Panc1 (cell line): ENCODE measurements around the gene PRKCQ. TPM values are rescaled to one million over a fixed set of nuclear protein-coding genes. Genes with fewer than 3 reads are reported as not detected.

ENCODE experiments used
- ATAC-seq: fragments of 200-7000 bp; cut with Tn5 transposase; 2 replicates; pipeline ENCODE4 v1.9.1; 2020; ENCODE audit warnings: mild to moderate bottlenecking, moderate library complexity
- BruUV-seq: library from RNA; stranded (reverse); fragments of 400-500 nt; replicated peaks from 2 replicates; lab custom pipeline; 2021; lab: Mats Ljungman, UMichigan
- CTCF ChIA-PET: fragments of 300-600 bp; sonication (Branson Sonifier 250); formaldehyde crosslinking; loops from one replicate; lab custom pipeline; 2022; ENCODE audit warnings: antibody characterized with exemption; lab: Charles Lee
- POLR2A ChIA-PET: fragments of 300-600 bp; sonication (Branson Sonifier 250); formaldehyde crosslinking; loops from one replicate; lab custom pipeline; 2022; ENCODE audit warnings: antibody characterized with exemption; lab: Charles Lee
- DNase-seq: peaks from one replicate; pipeline ENCODE4 v3.0.0-alpha.2; 2010; ENCODE audit warnings: low read depth, low spot score
- H3K27ac ChIP-seq: 2 replicates; pipeline ENCODE4 v1.5.1; 2011; ENCODE audit warnings: mild to moderate bottlenecking, low read length, inconsistent platforms
- H3K27me3 ChIP-seq: fragments of 200-500 bp; sonication (Bioruptor generic); 2 replicates; pipeline ENCODE4 v1.6.0; 2014; ENCODE audit warnings: low read length, inconsistent platforms; ENCODE audit not compliant: control insufficient read depth, insufficient read depth
- H3K36me3 ChIP-seq: fragments of 200-500 bp; sonication (Bioruptor generic); 2 replicates; pipeline ENCODE4 v1.5.1; 2014; ENCODE audit warnings: inconsistent platforms, mild to moderate bottlenecking, low read length, moderate library complexity; ENCODE audit not compliant: control insufficient read depth, insufficient read depth
- H3K4me1 ChIP-seq: 2 replicates; pipeline ENCODE4 v1.5.1; 2011; ENCODE audit warnings: inconsistent platforms, mild to moderate bottlenecking, low read length, moderate library complexity; ENCODE audit not compliant: control insufficient read depth, insufficient read depth
- H3K4me3 ChIP-seq, 2 experiments: 2 replicates each; pipeline ENCODE4 v1.5.1; 2011 to 2012; ENCODE audit warnings: low read depth in 2 of 2, low read length in 2 of 2, mild to moderate bottlenecking in 2 of 2, inconsistent platforms in 1 of 2, moderate library complexity in 1 of 2
- H3K9me3 ChIP-seq: fragments of 200-500 bp; sonication (Bioruptor generic); 2 replicates; pipeline ENCODE4 v1.5.1; 2014; ENCODE audit warnings: low read depth, mild to moderate bottlenecking, inconsistent platforms, low read length, moderate library complexity; ENCODE audit not compliant: control insufficient read depth, insufficient read depth
- POLR2AphosphoS5 ChIP-seq: IDR thresholded peaks from 2 replicates; pipeline ENCODE4 v1.6.1; 2012; ENCODE audit warnings: mild to moderate bottlenecking, low read depth, low read length, moderate library complexity
- SIN3A ChIP-seq: IDR thresholded peaks from 2 replicates; pipeline ENCODE4 v1.6.1; 2012; ENCODE audit warnings: low read depth, mild to moderate bottlenecking, low read length, moderate library complexity, borderline replicate concordance; ENCODE audit not compliant: insufficient read depth
- TCF7L2 ChIP-seq: IDR thresholded peaks from 2 replicates; pipeline ENCODE4 v1.6.1; 2011; ENCODE audit warnings: mild to moderate bottlenecking, low read depth, low read length, inconsistent platforms
- in situ Hi-C: cut with HindIII; loops from 2 replicates; pipeline ENCODE4 v1.10.0; 2016; ENCODE audit warnings: low sequenced_read_pairs, low pct_unique_long_range_greater_than_20kb
- intact Hi-C: fragments of 100-400 bp; cut with micrococcal nuclease; formaldehyde crosslinking; loops from one replicate; pipeline ENCODE4 v1.10.0; 2022; ENCODE audit not compliant: unreplicated experiment
- total RNA-seq: library from RNA; stranded (reverse); gene quantifications from one replicate; pipeline ENCODE4 v1.2.1, GENCODE V29; 2021; ENCODE audit not compliant: unreplicated experiment
- TF ChIP-seq, protein P1 (sequence below): fragments of 450-650 bp; IDR thresholded peaks from 2 replicates; pipeline ENCODE4 v1.5.1; 2017; ENCODE audit warnings: mild to moderate bottlenecking
- TF ChIP-seq, protein P2 (sequence below), 2 experiments: IDR thresholded peaks; 2 replicates each; pipeline ENCODE4 v1.6.1; 2011 to 2012; ENCODE audit warnings: low read depth in 2 of 2, control low read depth in 1 of 2, low read length in 1 of 2, mild to moderate bottlenecking in 1 of 2, moderate library complexity in 1 of 2; ENCODE audit not compliant: insufficient read depth in 1 of 2

Gene PRKCQ
- total RNA-seq, 1 experiment from 2014 or later: 0.23 TPM

DNA sequence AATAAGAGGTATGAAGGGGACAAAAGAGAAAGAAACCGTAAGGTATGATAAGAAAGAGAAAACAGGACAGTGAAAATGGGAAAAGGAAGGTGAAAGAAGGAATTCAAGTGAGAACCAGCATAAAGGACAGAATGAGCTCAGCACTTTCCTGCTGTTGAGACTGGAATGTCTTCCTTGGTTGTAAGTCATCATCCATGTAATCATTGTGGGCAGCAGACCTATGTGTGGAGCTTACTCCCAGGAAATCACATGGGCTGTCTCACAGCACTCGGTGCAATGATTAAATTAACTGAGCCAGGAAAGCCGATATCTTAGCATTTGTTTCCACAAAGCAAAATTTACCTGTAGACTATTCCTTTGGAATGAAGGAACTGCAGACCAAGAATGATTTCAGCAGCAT, 118.1 kb downstream of the PRKCQ start:
- intact Hi-C loops: no loop called here
- H3K27ac ChIP-seq: no peak overlapping the region
- no peak for DNase-seq
- POLR2A ChIA-PET: no interaction called here
- no peaks in the 10 kb centered on the region for H3K4me1 ChIP-seq
- in situ Hi-C loops: no loop called here
- no peaks in the 10 kb centered on the region for H3K36me3 ChIP-seq
- TF ChIP-seq POLR2AphosphoS5 (no peak), SIN3A (no peak), TCF7L2 (no peak)
- TF ChIP-seq, protein P1, sequence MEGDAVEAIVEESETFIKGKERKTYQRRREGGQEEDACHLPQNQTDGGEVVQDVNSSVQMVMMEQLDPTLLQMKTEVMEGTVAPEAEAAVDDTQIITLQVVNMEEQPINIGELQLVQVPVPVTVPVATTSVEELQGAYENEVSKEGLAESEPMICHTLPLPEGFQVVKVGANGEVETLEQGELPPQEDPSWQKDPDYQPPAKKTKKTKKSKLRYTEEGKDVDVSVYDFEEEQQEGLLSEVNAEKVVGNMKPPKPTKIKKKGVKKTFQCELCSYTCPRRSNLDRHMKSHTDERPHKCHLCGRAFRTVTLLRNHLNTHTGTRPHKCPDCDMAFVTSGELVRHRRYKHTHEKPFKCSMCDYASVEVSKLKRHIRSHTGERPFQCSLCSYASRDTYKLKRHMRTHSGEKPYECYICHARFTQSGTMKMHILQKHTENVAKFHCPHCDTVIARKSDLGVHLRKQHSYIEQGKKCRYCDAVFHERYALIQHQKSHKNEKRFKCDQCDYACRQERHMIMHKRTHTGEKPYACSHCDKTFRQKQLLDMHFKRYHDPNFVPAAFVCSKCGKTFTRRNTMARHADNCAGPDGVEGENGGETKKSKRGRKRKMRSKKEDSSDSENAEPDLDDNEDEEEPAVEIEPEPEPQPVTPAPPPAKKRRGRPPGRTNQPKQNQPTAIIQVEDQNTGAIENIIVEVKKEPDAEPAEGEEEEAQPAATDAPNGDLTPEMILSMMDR: no peak
- TF ChIP-seq, protein P2, sequence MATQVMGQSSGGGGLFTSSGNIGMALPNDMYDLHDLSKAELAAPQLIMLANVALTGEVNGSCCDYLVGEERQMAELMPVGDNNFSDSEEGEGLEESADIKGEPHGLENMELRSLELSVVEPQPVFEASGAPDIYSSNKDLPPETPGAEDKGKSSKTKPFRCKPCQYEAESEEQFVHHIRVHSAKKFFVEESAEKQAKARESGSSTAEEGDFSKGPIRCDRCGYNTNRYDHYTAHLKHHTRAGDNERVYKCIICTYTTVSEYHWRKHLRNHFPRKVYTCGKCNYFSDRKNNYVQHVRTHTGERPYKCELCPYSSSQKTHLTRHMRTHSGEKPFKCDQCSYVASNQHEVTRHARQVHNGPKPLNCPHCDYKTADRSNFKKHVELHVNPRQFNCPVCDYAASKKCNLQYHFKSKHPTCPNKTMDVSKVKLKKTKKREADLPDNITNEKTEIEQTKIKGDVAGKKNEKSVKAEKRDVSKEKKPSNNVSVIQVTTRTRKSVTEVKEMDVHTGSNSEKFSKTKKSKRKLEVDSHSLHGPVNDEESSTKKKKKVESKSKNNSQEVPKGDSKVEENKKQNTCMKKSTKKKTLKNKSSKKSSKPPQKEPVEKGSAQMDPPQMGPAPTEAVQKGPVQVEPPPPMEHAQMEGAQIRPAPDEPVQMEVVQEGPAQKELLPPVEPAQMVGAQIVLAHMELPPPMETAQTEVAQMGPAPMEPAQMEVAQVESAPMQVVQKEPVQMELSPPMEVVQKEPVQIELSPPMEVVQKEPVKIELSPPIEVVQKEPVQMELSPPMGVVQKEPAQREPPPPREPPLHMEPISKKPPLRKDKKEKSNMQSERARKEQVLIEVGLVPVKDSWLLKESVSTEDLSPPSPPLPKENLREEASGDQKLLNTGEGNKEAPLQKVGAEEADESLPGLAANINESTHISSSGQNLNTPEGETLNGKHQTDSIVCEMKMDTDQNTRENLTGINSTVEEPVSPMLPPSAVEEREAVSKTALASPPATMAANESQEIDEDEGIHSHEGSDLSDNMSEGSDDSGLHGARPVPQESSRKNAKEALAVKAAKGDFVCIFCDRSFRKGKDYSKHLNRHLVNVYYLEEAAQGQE (IDR thresholded peaks at IDR 0.05; ENCODE audit: insufficient read depth in 1 of 2, low read depth in 2 of 2, low read length in 1 of 2): no peak
- no peaks in the 10 kb centered on the region for H3K9me3 ChIP-seq
- BruUV-seq: no TSS peak
- CTCF ChIA-PET: no interaction called here
- H3K27me3 ChIP-seq: no peaks in the 10 kb centered on the region
- no peak overlapping the region for H3K4me3 ChIP-seq
- ATAC-seq: no peak

DNA sequence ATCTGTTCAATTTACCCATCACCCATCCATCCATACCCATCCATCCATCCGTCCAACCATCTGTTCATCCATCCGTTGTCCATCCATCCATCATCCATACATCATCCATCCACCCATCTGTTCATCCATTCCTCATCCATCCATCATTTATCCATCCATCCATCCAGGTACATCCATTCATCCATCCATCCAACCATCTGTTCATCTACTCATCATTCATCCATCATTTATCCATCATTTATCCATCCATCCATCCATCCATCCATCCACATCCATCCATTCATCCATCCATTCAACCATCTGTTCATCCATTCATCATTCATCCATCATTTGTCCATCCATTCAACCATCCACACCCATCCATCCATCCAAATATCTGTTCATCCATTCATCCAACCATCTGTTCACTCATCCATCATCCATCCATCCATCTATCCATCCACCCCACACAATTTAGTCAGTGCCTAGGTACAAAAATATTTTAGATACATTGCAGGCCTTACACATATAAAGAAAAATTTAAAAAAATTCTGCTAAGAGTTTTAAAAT, 119.1 kb downstream of the PRKCQ start:
- Histone ChIP-seq H3K27me3 (no peaks in the 10 kb centered on the region), H3K9me3 (no peaks in the 10 kb centered on the region), H3K36me3 (no peaks in the 10 kb centered on the region), H3K4me1 (no peaks in the 10 kb centered on the region), H3K4me3 (no peak overlapping the region), H3K27ac (no peak overlapping the region)
- TF ChIP-seq, protein P1: no peak
- POLR2A ChIA-PET: no interaction called here
- no peak for DNase-seq
- CTCF ChIA-PET: no interaction called here
- intact Hi-C loops: no loop called here
- in situ Hi-C loops: no loop called here
- no peak for ATAC-seq
- BruUV-seq: no TSS peak
